H1 (cell line): Measurements from ENCODE around the gene TMEM250. TPM values are rescaled to one million over a fixed set of nuclear protein-coding genes. Genes with fewer than 3 reads are reported as not detected.

ENCODE experiments used
- CTCF ChIA-PET: fragments of 300-600 bp; sonication (Branson Sonifier 250); formaldehyde crosslinking; loops from one replicate; lab custom pipeline; 2021; ENCODE audit not compliant: partially characterized antibody; lab: Charles Lee
- POLR2A ChIA-PET: fragments of 300-600 bp; sonication (Branson Sonifier 250); formaldehyde crosslinking; loops from one replicate; lab custom pipeline; 2021; ENCODE audit warnings: inconsistent platforms; ENCODE audit not compliant: partially characterized antibody; lab: Charles Lee
- DNase-seq, 2 experiments: peaks; one replicate each; pipeline versions ENCODE4 v3.0.0 to v3.0.0-alpha.2; 2010 to 2022; ENCODE audit warnings: low spot score in 2 of 2, low read depth in 1 of 2, mixed read lengths in 1 of 2
- FAIRE-seq: peaks from 2 replicates; lab custom pipeline; 2011; peaks lifted over from hg19 to GRCh38; lab: Jason Lieb, UNC
- H2AFZ ChIP-seq: 2 replicates; pipeline ENCODE4 v1.8.1; 2012; ENCODE audit warnings: low read length, inconsistent platforms
- H2AK5ac ChIP-seq: 2 replicates; pipeline ENCODE4 v1.6.1; 2013; ENCODE audit warnings: low read depth, low read length
- H2BK120ac ChIP-seq: replicated peaks from 2 replicates; pipeline ENCODE3; 2013; ENCODE audit warnings: low read depth, low read length, inconsistent platforms
- H2BK12ac ChIP-seq: 2 replicates; pipeline ENCODE4 v1.6.1; 2013; ENCODE audit warnings: low read depth, low read length
- H2BK15ac ChIP-seq: 2 replicates; pipeline ENCODE4 v1.6.1; 2013; ENCODE audit warnings: low read length
- H2BK20ac ChIP-seq: 2 replicates; pipeline ENCODE4 v1.6.1; 2013; ENCODE audit warnings: low read length
- H2BK5ac ChIP-seq: 2 replicates; pipeline ENCODE4 v1.6.1; 2013; ENCODE audit warnings: low read depth, low read length
- H3K14ac ChIP-seq: 2 replicates; pipeline ENCODE4 v1.6.1; 2013; ENCODE audit warnings: inconsistent platforms; ENCODE audit not compliant: insufficient read length
- H3K18ac ChIP-seq: 2 replicates; pipeline ENCODE4 v1.6.1; 2013; ENCODE audit warnings: low read length; ENCODE audit errors: extremely low read depth
- H3K23ac ChIP-seq: 2 replicates; pipeline ENCODE4 v1.6.1; 2013; ENCODE audit warnings: inconsistent platforms; ENCODE audit not compliant: insufficient read length
- H3K23me2 ChIP-seq: 2 replicates; pipeline ENCODE4 v1.6.1; 2013; ENCODE audit warnings: low read depth, low read length
- H3K27ac ChIP-seq: 2 replicates; pipeline ENCODE4 v1.6.1; 2011; ENCODE audit warnings: low read depth, low read length, inconsistent platforms
- H3K27me3 ChIP-seq, 4 experiments: replicated peaks in 1 of 4; 1 replicate in 1 of 4; 2 replicates in 3 of 4; pipeline versions ENCODE4 v1.6.1 to v1.8.1; 2011 to 2013; ENCODE audit warnings: low read length in 3 of 4, mild to moderate bottlenecking in 3 of 4, inconsistent platforms in 2 of 4, mixed read lengths in 2 of 4, moderate library complexity in 1 of 4; ENCODE audit not compliant: control insufficient read depth in 3 of 4, insufficient read depth in 3 of 4; ENCODE audit errors: extremely low read depth in 1 of 4
- H3K36me3 ChIP-seq, 4 experiments: 2 replicates each; pipeline versions ENCODE4 v1.6.1 to v1.8.1; 2011 to 2013; ENCODE audit warnings: mild to moderate bottlenecking in 4 of 4, low read length in 3 of 4, moderate library complexity in 2 of 4, control low read depth in 1 of 4, inconsistent platforms in 1 of 4; ENCODE audit not compliant: insufficient read depth in 4 of 4, control insufficient read depth in 2 of 4
- H3K4ac ChIP-seq: replicated peaks from 2 replicates; pipeline ENCODE3; 2013; ENCODE audit warnings: low read length, low read depth, mixed read lengths, inconsistent platforms; ENCODE audit not compliant: insufficient read length
- H3K4me1 ChIP-seq, 4 experiments: replicated peaks in 1 of 4; 1 replicate in 1 of 4; 2 replicates in 3 of 4; pipeline versions ENCODE4 v1.6.1 to v1.8.1; 2011 to 2013; ENCODE audit warnings: low read length in 3 of 4, inconsistent platforms in 2 of 4, mixed read lengths in 1 of 4; ENCODE audit not compliant: insufficient read depth in 4 of 4, control insufficient read depth in 3 of 4
- H3K4me2 ChIP-seq, 2 experiments: 2 replicates each; pipeline versions ENCODE4 v1.6.1 to v1.8.1; 2011 to 2013; ENCODE audit warnings: low read depth in 2 of 2, low read length in 2 of 2, control low read depth in 1 of 2, inconsistent platforms in 1 of 2, mild to moderate bottlenecking in 1 of 2; ENCODE audit not compliant: insufficient read depth in 1 of 2
- H3K4me3 ChIP-seq, 4 experiments: fragments of 200-600, 300-600 bp in 1 of 4; sonication (generic), shearing (Covaris generic), sonication (Bioruptor Twin) in 1 of 4; 2 replicates each; pipeline versions ENCODE4 v1.5.1 to v1.8.1; 2011 to 2016; ENCODE audit warnings: low read length in 4 of 4, low read depth in 3 of 4, control low read depth in 2 of 4, inconsistent platforms in 2 of 4, mild to moderate bottlenecking in 2 of 4, mixed read lengths in 1 of 4, moderate library complexity in 1 of 4; ENCODE audit not compliant: insufficient read depth in 2 of 4; ENCODE audit errors: extremely low read depth in 1 of 4
- H3K56ac ChIP-seq: replicated peaks from 2 replicates; pipeline ENCODE3; 2013; ENCODE audit warnings: low read depth, mild to moderate bottlenecking, mixed read lengths, low read length, inconsistent platforms; ENCODE audit not compliant: insufficient read length
- H3K79me1 ChIP-seq: 2 replicates; pipeline ENCODE4 v1.6.1; 2013; ENCODE audit warnings: low read depth, low read length, control low read depth
- H3K79me2 ChIP-seq, 2 experiments: 2 replicates each; pipeline versions ENCODE4 v1.6.1 to v1.8.1; 2012 to 2013; ENCODE audit warnings: low read length in 2 of 2, mild to moderate bottlenecking in 2 of 2, inconsistent platforms in 1 of 2; ENCODE audit not compliant: insufficient read depth in 2 of 2, control insufficient read depth in 1 of 2
- H3K9ac ChIP-seq, 4 experiments: replicated peaks in 1 of 4; 1 replicate in 1 of 4; 2 replicates in 3 of 4; pipeline versions ENCODE4 v1.6.1 to v1.8.1; 2011 to 2013; ENCODE audit warnings: low read depth in 3 of 4, low read length in 3 of 4, control low read depth in 2 of 4, mild to moderate bottlenecking in 2 of 4, moderate library complexity in 2 of 4, inconsistent platforms in 1 of 4; ENCODE audit errors: extremely low read depth in 1 of 4
- H3K9me3 ChIP-seq, 2 experiments: 2 replicates each; pipeline versions ENCODE4 v1.6.1 to v1.8.1; 2012 to 2013; ENCODE audit warnings: mild to moderate bottlenecking in 2 of 2, moderate library complexity in 2 of 2, control low read depth in 1 of 2, inconsistent platforms in 1 of 2, low read depth in 1 of 2, low read length in 1 of 2, mixed read lengths in 1 of 2; ENCODE audit not compliant: insufficient read depth in 2 of 2
- H4K20me1 ChIP-seq, 2 experiments: replicated peaks in 1 of 2; 2 replicates each; pipeline versions ENCODE3 to v1.8.1; 2011 to 2013; ENCODE audit warnings: inconsistent platforms in 2 of 2, low read length in 2 of 2, mild to moderate bottlenecking in 1 of 2; ENCODE audit not compliant: insufficient read depth in 2 of 2, control insufficient read depth in 1 of 2
- H4K5ac ChIP-seq: 2 replicates; pipeline ENCODE4 v1.6.1; 2013; ENCODE audit warnings: low read length, low read depth, mixed read lengths, inconsistent platforms; ENCODE audit not compliant: insufficient read length
- H4K8ac ChIP-seq: 2 replicates; pipeline ENCODE4 v1.8.0; 2013; ENCODE audit warnings: mild to moderate bottlenecking, moderate library complexity, low read length, inconsistent platforms; ENCODE audit not compliant: insufficient read depth; ENCODE audit errors: extremely low read depth
- H4K91ac ChIP-seq: replicated peaks from 2 replicates; pipeline ENCODE3; 2013; ENCODE audit warnings: low read length, mixed read lengths, inconsistent platforms; ENCODE audit not compliant: insufficient read length
- CHD1 ChIP-seq: IDR thresholded peaks from 2 replicates; pipeline ENCODE4 v1.6.1; 2012; ENCODE audit warnings: low read depth, low read length, improper control_type of control experiment
- EGR1 ChIP-seq: IDR thresholded peaks from 2 replicates; pipeline ENCODE4 v1.6.1; 2011; ENCODE audit warnings: low read depth, low read length, borderline replicate concordance
- EP300 ChIP-seq, 2 experiments: IDR thresholded peaks; 1 replicate in 1 of 2; 2 replicates in 1 of 2; pipeline ENCODE4 v1.6.1; 2011 to 2012; ENCODE audit warnings: low read depth in 2 of 2, low read length in 2 of 2, mild to moderate bottlenecking in 2 of 2, borderline replicate concordance in 1 of 2, inconsistent platforms in 1 of 2, moderate library complexity in 1 of 2
- JUN ChIP-seq: IDR thresholded peaks from 2 replicates; pipeline ENCODE4 v1.6.1; 2011; ENCODE audit warnings: low read depth, mild to moderate bottlenecking, improper control_type of control experiment, low read length
- RBBP5 ChIP-seq: IDR thresholded peaks from 2 replicates; pipeline ENCODE4 v1.7.1; 2012; ENCODE audit warnings: low read depth, mild to moderate bottlenecking, inconsistent platforms, low read length, moderate library complexity, borderline replicate concordance
- RFX5 ChIP-seq: IDR thresholded peaks from 2 replicates; pipeline ENCODE4 v1.6.1; 2011; ENCODE audit warnings: low read depth, low read length, improper control_type of control experiment, borderline replicate concordance
- RNF2 ChIP-seq: fragments of 200-900, 300-1000 bp; sonication (generic); IDR thresholded peaks from 2 replicates; pipeline ENCODE4 v1.7.1; 2016; ENCODE audit warnings: borderline replicate concordance, low read depth, mild to moderate bottlenecking, antibody characterized with exemption, low read length; ENCODE audit not compliant: poor library complexity, severe bottlenecking; ENCODE audit errors: missing control alignments
- SAP30 ChIP-seq: fragments of 300-600 bp; sonication (generic); IDR thresholded peaks from 2 replicates; pipeline ENCODE4 v1.7.1; 2012; ENCODE audit warnings: low read length, moderate library complexity, mild to moderate bottlenecking, inconsistent platforms; ENCODE audit not compliant: insufficient read depth, insufficient replicate concordance
- TAF7 ChIP-seq: optimal IDR thresholded peaks from 2 replicates; pipeline ENCODE3; 2011; ENCODE audit warnings: low read depth, mild to moderate bottlenecking, inconsistent platforms, low read length, moderate library complexity, borderline replicate concordance
- WGBS, 2 experiments: shearing (Covaris generic) in 1 of 2; methylation state at CpG; one replicate each; pipeline versions ENCODE4 v1.1.6 to v1.1.7; 2013 to 2015; ENCODE audit warnings: low lambda C conversion rate in 2 of 2, mixed read lengths in 2 of 2, inconsistent platforms in 1 of 2, low coverage in 1 of 2, missing lambda C conversion rate in 1 of 2; ENCODE audit not compliant: insufficient replicate concordance in 2 of 2, insufficient coverage in 1 of 2, insufficient read length in 1 of 2; ENCODE audit errors: extremely low coverage in 1 of 2, missing lambda C conversion rate in 1 of 2; 5-methylcytosine and 5-hydroxymethylcytosine counted together
- polyA plus RNA-seq, 7 experiments: library from polyadenylated mRNA; depleted of rRNA in 3 of 7; stranded (reverse) in 5 of 7; unstranded in 2 of 7; fragments of >200 nt in 5 of 7; fragments of 200-250 nt in 2 of 7; gene quantifications; 1 replicate in 5 of 7; 2 replicates in 1 of 7; 4 replicates in 1 of 7; pipeline versions ENCODE4 v1.2.1 to v1.2.3, GENCODE V29; 2011 to 2013; ENCODE audit warnings: missing spikeins in 2 of 7, mixed read lengths in 2 of 7
- total RNA-seq: library from RNA; stranded (reverse); fragmentation: NEBNext Ultra II Directional; extraction: Animal tissue kit (Norgen Biotek cat#: 25700); gene quantifications from 2 replicates; pipeline ENCODE4 v1.2.1, GENCODE V29; 2021

The TMEM250 gene
- total and polyA plus RNA-seq, 2 of the 8 experiments (the other 6 are each of a cell fraction or from before 2014, with no cell fraction given), result 22.3 to 34.9 TPM

GRCh38 chr9:136081826-136082495, 36.7 kb downstream of the TMEM250 start:
- Histone ChIP-seq H2AK5ac (peak overlapping the region; percentile 65; the same call in 1 of the 2 replicates), H3K79me1 (no peaks in the 10 kb centered on the region; the same call in 1 of the 2 replicates), H2BK20ac (no peak overlapping the region), H3K56ac (no peak overlapping the region), H3K4me1 (peaks cover 0 to 7% (median 3%) of the 10 kb centered on the region in 4 experiments; a peak in 3 of 7 replicates), H3K4ac (no peak overlapping the region), H2BK15ac (no peak overlapping the region), H4K91ac (no peak overlapping the region), H4K20me1 (peaks cover 0 to 2% of the 10 kb centered on the region in 2 experiments), H2BK120ac (no peak overlapping the region), H3K9ac (no peak overlapping the region), H4K5ac (no peak overlapping the region), H3K27me3 (no peaks in the 10 kb centered on the region), H2AFZ (no peak overlapping the region), H3K18ac (no peak overlapping the region), H2BK5ac (no peak overlapping the region), H3K27ac (no peak overlapping the region), H3K9me3 (no peaks in the 10 kb centered on the region), H3K4me3 (no peak overlapping the region), H4K8ac (no peak overlapping the region; the same call in none of the 2 replicates), H3K23ac (no peak overlapping the region), H2BK12ac (no peak overlapping the region), H3K36me3 (no peaks in the 10 kb centered on the region), H3K23me2 (no peaks in the 10 kb centered on the region), H3K79me2 (no peaks in the 10 kb centered on the region; a peak in 1 of 4 replicates), H3K14ac (no peak overlapping the region), H3K4me2 (no peak overlapping the region)
- WGBS, 2 experiments, result 92% methylated on average over 21 of the region's 24 CpGs; no CpG with 5 or more reads in 1 of the 2 experiments
- no peak for TF ChIP-seq EGR1
- no peak for TF ChIP-seq TAF7
- no peak for TF ChIP-seq SAP30
- TF ChIP-seq CHD1, result no peak
- TF ChIP-seq JUN, result no peak
- TF ChIP-seq EP300 (IDR thresholded peaks at IDR 0.05; ENCODE audit: borderline replicate concordance in 1 of 2, low read depth in 2 of 2, low read length in 2 of 2), result no peak
- TF ChIP-seq RFX5, result no peak
- TF ChIP-seq RBBP5, result no peak
- no peak for TF ChIP-seq RNF2
- POLR2A ChIA-PET, result interaction anchor here (0.7 to 2.3 kb wide), 2 partner anchors 9 to 36 kb away, joined by 3 to 6 read pairs; no protein-coding TSS in a partner anchor
- FAIRE-seq (no peak), DNase-seq (no peak)
- CTCF ChIA-PET, result interaction anchor here (0.7 to 2.4 kb wide), 9 partner anchors 9 to 284 kb away, joined by 3 to 12 read pairs (median 3); no protein-coding TSS in a partner anchor
